ENCODE measurements around the gene NRP2.

GRCh38 chr2:205723179-205723578 lies 40.9 kb downstream of the NRP2 start:
- no peak for TF ChIP-seq CTCF (IDR thresholded peaks at IDR 0.05 in 2 of 3, conservative IDR thresholded peaks at IDR 0.05 in 1 of 3; ENCODE audit: borderline replicate concordance in 1 of 3, insufficient read depth in 1 of 3, low read depth in 2 of 3, low read length in 2 of 3)
- TF ChIP-seq CBX3 (IDR thresholded peaks at IDR 0.05; ENCODE audit: low read depth), result no peak
- no peak for TF ChIP-seq REST (IDR thresholded peaks at IDR 0.05; ENCODE audit: low read depth)
- TF ChIP-seq RAD21 (IDR thresholded peaks at IDR 0.05; ENCODE audit: low read depth), result no peak
- no peak for TF ChIP-seq YY1 (IDR thresholded peaks at IDR 0.05; ENCODE audit: extremely low read depth, insufficient replicate concordance, low read depth, low read length)

Measured in HCT116 (cell line).